ENCODE data around the gene PIGS. TPM values are rescaled to one million over a fixed set of nuclear protein-coding genes. Genes with fewer than 3 reads are reported as not detected.
A peak's percentile ranks its signal among the peaks of the same experiment; 100 is the strongest.

PIGS gene
- total RNA-seq, 4 donors from 2014 or later, result 31.7 to 66.7 (median 42.5) TPM

- peaks cover 0 to 25% (median 0%) of the 10 kb centered on the region in 3 donors for H3K36me3 ChIP-seq
- peaks cover 5 to 26% (median 9%) of the 10 kb centered on the region in 3 donors for H3K4me1 ChIP-seq
- whole genome bisulfite sequencing, 2 donors, result 87 to 91% methylated on average over 1 of the region's 1 CpG
- H3K4me3 ChIP-seq, result no peak overlapping the region
- no peaks in the 10 kb centered on the region for H3K9me3 ChIP-seq
- no peak for TF ChIP-seq POLR2A (IDR thresholded peaks at IDR 0.05)
- no peak for TF ChIP-seq CTCF (IDR thresholded peaks at IDR 0.05)
- intact Hi-C loops (cut with DNase I), result no loop called here
- H3K27ac ChIP-seq, result no peak overlapping the region
- H3K27me3 ChIP-seq, result peaks cover 0 to 39% (median 0%) of the 10 kb centered on the region in 4 donors
- no peak for DNase-seq
These were observed 55.8 kb downstream of the PIGS start for GRCh38 chr17:28515518-28515917.

- H3K4me3 ChIP-seq, result no peak overlapping the region
- TF ChIP-seq POLR2A (IDR thresholded peaks at IDR 0.05) (no peak), CTCF (IDR thresholded peaks at IDR 0.05) (no peak)
- peaks cover 5 to 35% (median 15%) of the 10 kb centered on the region in 3 donors for H3K4me1 ChIP-seq
- DNase-seq, result no peak
- peaks cover 0 to 24% (median 0%) of the 10 kb centered on the region in 3 donors for H3K36me3 ChIP-seq
- peaks cover 0 to 48% (median 0%) of the 10 kb centered on the region in 4 donors for H3K27me3 ChIP-seq
- H3K9me3 ChIP-seq, result no peaks in the 10 kb centered on the region
- intact Hi-C loops (cut with DNase I), result no loop called here
- H3K27ac ChIP-seq, result peak overlapping the region in 3 of 4 donors; percentile 59 to 80 (median 70)
- WGBS, 2 donors, result 48% methylated on average over 6 of the region's 16 CpGs; no CpG with 5 or more reads in 1 of the 2 donors
These were observed 56.7 kb downstream of the PIGS start for GRCh38 chr17:28514561-28515002.

- Histone ChIP-seq H3K9me3 (no peaks in the 10 kb centered on the region), H3K27me3 (peaks cover 0 to 59% (median 0%) of the 10 kb centered on the region in 4 donors), H3K4me3 (no peak overlapping the region), H3K36me3 (peaks cover 0 to 14% (median 0%) of the 10 kb centered on the region in 3 donors), H3K4me1 (peaks cover 10 to 46% (median 17%) of the 10 kb centered on the region in 3 donors), H3K27ac (peak overlapping the region in 2 of 4 donors; percentile 70 to 80)
- intact Hi-C loops (cut with DNase I), result no loop called here
- 74 to 78% methylated on average over 1 to 4 of the region's 7 CpGs for WGBS, 2 donors
- DNase-seq, result no peak
- TF ChIP-seq POLR2A (IDR thresholded peaks at IDR 0.05), result no peak
- no peak for TF ChIP-seq CTCF (IDR thresholded peaks at IDR 0.05)
These were observed 57.8 kb downstream of the PIGS start for GRCh38 chr17:28513476-28513875.

GRCh38 chr17:28511858-28512461 is 59.4 kb downstream of the PIGS start:
- Histone ChIP-seq H3K27me3 (peaks cover 0 to 74% (median 0%) of the 10 kb centered on the region in 4 donors), H3K4me1 (peaks cover 17 to 61% (median 28%) of the 10 kb centered on the region in 3 donors), H3K9me3 (no peaks in the 10 kb centered on the region), H3K36me3 (peaks cover 0 to 14% (median 0%) of the 10 kb centered on the region in 3 donors), H3K27ac (no peak overlapping the region), H3K4me3 (no peak overlapping the region)
- 83 to 94% methylated on average over 3 of the region's 3 CpGs for WGBS, 2 donors
- TF ChIP-seq CTCF (IDR thresholded peaks at IDR 0.05) (no peak), POLR2A (IDR thresholded peaks at IDR 0.05) (no peak)
- intact Hi-C loops (cut with DNase I), result no loop called here
- DNase-seq, result no peak

- Histone ChIP-seq H3K27ac (peak overlapping the region in 1 of 4 donors; percentile 16), H3K36me3 (peaks cover 0 to 5% (median 0%) of the 10 kb centered on the region in 3 donors), H3K27me3 (peaks cover 0 to 88% (median 0%) of the 10 kb centered on the region in 4 donors), H3K4me1 (peaks cover 29 to 78% (median 32%) of the 10 kb centered on the region in 3 donors), H3K9me3 (no peaks in the 10 kb centered on the region), H3K4me3 (no peak overlapping the region)
- no peak for DNase-seq
- intact Hi-C loops (cut with DNase I), result no loop called here
- 62 to 79% methylated on average over 7 of the region's 7 CpGs for WGBS, 2 donors
- no peak for TF ChIP-seq CTCF (IDR thresholded peaks at IDR 0.05)
- TF ChIP-seq POLR2A (IDR thresholded peaks at IDR 0.05), result no peak
These were observed 61.5 kb downstream of the PIGS start for GRCh38 chr17:28509789-28510188.
